Right atrium auricular region (tissue), 2 donors: Measurements from ENCODE around the gene NTN3. TPM values are rescaled to one million over a fixed set of nuclear protein-coding genes. Genes with fewer than 3 reads are reported as not detected.

ENCODE experiments used
- DNase-seq: peaks from one replicate; pipeline ENCODE4 v3.0.0-alpha.2; 2019; ENCODE audit warnings: low spot score
- H3K27ac ChIP-seq, 2 donors: fragments of 200-600 bp; sonication (generic); 1 replicate in 1 of 2; 2 replicates in 1 of 2; pipeline ENCODE4 v1.5.1; 2016 to 2019
- H3K27me3 ChIP-seq, 2 donors: fragments of 200-600 bp; sonication (generic); one replicate each; pipeline versions ENCODE4 v1.5.1 to v1.6.0; 2017 to 2019
- H3K36me3 ChIP-seq: fragments of 200-600 bp; sonication (generic); one replicate; pipeline ENCODE4 v1.5.1; 2016
- H3K4me1 ChIP-seq, 2 donors: fragments of 200-600 bp; sonication (generic); one replicate each; pipeline versions ENCODE4 v1.5.1 to v1.6.0; 2017 to 2019
- H3K4me3 ChIP-seq, 2 donors: fragments of 200-600 bp; sonication (generic); 1 replicate in 1 of 2; 2 replicates in 1 of 2; pipeline ENCODE4 v1.5.1; 2017 to 2019; ENCODE audit warnings: mild to moderate bottlenecking in 1 of 2, moderate library complexity in 1 of 2
- H3K9me3 ChIP-seq, 2 donors: fragments of 200-600 bp; sonication (generic); one replicate each; pipeline ENCODE4 v1.5.1; 2019
- total RNA-seq, 2 donors: library from RNA; depleted of rRNA; stranded (reverse); fragments of >200 nt; gene quantifications; one replicate each; pipeline ENCODE4 v1.1.0, GENCODE V29; 2016
- TF ChIP-seq, protein P1 (sequence below), 2 donors: fragments of 200-600 bp; sonication (generic); IDR thresholded peaks; one replicate each; pipeline ENCODE4 v1.5.1; 2019; ENCODE audit warnings: antibody characterized with exemption in 2 of 2

The NTN3 gene
- total RNA-seq, 2 donors from 2014 or later = 0.22 to 0.51 TPM

DNA sequence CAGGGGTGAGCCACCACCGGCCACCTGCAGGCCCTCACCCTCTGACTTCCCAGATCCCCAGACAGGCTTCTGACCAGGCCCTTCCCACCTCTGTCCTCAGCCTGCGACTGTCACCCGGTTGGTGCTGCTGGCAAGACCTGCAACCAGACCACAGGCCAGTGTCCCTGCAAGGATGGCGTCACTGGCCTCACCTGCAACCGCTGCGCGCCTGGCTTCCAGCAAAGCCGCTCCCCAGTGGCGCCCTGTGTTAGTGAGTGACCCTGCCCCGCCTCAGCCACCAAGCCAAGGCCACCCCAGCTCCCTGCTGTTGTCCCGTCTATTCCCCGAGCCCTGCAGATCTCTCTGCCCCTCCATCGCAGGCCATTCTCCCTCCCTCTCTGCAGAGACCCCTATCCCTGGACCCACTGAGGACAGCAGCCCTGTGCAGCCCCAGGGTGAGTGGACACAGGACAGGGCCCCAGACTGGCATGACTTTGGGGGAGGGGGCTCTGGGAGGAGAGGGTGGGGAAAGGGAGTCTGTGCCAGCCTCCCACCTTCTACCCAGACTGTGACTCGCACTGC is 1.9 kb downstream of the NTN3 start:
- peaks cover 0 to 71% of the 10 kb centered on the region in 2 donors for H3K4me1 ChIP-seq
- no peaks in the 10 kb centered on the region for H3K36me3 ChIP-seq
- H3K27me3 ChIP-seq = peaks cover 2 to 6% of the 10 kb centered on the region in 2 donors
- DNase-seq = no peak
- no peak overlapping the region for H3K27ac ChIP-seq
- H3K9me3 ChIP-seq = no peaks in the 10 kb centered on the region
- TF ChIP-seq, protein P1, sequence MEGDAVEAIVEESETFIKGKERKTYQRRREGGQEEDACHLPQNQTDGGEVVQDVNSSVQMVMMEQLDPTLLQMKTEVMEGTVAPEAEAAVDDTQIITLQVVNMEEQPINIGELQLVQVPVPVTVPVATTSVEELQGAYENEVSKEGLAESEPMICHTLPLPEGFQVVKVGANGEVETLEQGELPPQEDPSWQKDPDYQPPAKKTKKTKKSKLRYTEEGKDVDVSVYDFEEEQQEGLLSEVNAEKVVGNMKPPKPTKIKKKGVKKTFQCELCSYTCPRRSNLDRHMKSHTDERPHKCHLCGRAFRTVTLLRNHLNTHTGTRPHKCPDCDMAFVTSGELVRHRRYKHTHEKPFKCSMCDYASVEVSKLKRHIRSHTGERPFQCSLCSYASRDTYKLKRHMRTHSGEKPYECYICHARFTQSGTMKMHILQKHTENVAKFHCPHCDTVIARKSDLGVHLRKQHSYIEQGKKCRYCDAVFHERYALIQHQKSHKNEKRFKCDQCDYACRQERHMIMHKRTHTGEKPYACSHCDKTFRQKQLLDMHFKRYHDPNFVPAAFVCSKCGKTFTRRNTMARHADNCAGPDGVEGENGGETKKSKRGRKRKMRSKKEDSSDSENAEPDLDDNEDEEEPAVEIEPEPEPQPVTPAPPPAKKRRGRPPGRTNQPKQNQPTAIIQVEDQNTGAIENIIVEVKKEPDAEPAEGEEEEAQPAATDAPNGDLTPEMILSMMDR (IDR thresholded peaks at IDR 0.05) = no peak
- no peak overlapping the region for H3K4me3 ChIP-seq

DNA sequence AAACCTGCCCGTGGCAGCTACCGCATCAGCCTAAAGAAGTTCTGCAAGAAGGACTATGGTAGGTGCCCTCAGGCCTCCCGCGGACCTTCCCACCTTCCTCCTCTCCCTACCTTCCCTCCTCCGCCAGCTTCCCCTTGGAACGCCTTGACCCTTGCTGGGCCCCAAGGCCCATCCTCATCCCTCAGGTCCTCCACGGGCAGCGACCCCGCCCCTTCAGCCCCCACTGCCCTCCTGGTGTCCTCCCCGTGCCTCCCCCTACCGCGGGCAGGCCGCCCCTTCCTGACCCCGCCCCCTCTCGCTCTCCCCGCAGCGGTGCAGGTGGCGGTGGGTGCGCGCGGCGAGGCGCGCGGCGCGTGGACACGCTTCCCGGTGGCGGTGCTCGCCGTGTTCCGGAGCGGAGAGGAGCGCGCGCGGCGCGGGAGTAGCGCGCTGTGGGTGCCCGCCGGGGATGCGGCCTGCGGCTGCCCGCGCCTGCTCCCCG is 2.4 kb downstream of the NTN3 start:
- Histone ChIP-seq H3K36me3 (no peaks in the 10 kb centered on the region), H3K9me3 (no peaks in the 10 kb centered on the region), H3K27ac (no peak overlapping the region), H3K4me1 (peaks cover 0 to 66% of the 10 kb centered on the region in 2 donors), H3K4me3 (peak overlapping the region; percentile 15 to 83), H3K27me3 (peaks cover 2 to 6% of the 10 kb centered on the region in 2 donors)
- DNase-seq = no peak
- TF ChIP-seq, protein P1 (IDR thresholded peaks at IDR 0.05) = no peak

DNA sequence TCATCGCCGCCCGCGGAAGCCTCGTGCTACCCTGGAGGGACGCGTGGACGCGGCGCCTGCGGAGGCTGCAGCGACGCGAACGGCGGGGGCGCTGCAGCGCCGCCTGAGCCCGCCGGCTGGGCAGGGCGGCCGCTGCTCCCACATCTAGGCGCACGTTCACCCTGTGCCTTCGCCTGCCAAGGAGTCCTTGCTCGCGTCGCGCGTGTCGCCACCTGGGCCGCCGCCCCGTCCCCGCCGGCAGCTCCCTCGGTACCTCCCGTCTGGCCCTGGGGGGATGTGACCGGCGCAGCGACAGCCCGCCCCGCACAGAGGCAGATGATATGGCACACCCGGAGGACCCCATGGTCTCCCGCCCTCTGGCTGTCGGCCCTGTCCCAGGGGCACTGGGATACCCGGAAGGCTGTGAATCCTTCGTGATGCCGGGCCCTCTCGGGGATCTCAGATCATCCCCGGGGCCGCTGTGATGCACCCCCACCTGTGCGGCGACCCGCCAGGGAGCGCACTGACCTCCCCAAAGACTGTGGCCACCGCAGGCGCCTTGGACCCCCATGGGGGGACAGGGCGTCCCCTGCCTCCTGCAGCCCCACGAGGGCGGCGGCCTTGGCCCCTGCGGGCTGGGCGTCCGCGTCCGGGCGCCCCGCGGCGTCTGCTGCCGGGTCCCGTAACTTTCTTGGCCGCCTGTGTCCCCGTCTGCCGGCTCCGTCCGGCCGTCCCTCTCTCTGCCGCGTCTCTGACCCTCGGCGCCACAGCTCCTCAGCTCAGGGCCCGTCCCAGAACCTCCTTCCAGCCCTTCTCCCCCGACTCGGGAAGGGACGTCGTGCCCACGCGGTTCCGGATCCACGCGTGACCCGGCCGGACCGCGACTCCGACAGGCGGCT is 3.1 kb downstream of the NTN3 start:
- Histone ChIP-seq H3K27me3 (peaks cover 2 to 6% of the 10 kb centered on the region in 2 donors), H3K36me3 (no peaks in the 10 kb centered on the region), H3K9me3 (no peaks in the 10 kb centered on the region), H3K27ac (peak overlapping the region; percentile 93 to 97), H3K4me3 (peak overlapping the region; percentile 82 to 83), H3K4me1 (peaks cover 0 to 58% of the 10 kb centered on the region in 2 donors)
- DNase-seq = no peak
- TF ChIP-seq, protein P1 (IDR thresholded peaks at IDR 0.05) = peak; percentile 42 to 64

DNA sequence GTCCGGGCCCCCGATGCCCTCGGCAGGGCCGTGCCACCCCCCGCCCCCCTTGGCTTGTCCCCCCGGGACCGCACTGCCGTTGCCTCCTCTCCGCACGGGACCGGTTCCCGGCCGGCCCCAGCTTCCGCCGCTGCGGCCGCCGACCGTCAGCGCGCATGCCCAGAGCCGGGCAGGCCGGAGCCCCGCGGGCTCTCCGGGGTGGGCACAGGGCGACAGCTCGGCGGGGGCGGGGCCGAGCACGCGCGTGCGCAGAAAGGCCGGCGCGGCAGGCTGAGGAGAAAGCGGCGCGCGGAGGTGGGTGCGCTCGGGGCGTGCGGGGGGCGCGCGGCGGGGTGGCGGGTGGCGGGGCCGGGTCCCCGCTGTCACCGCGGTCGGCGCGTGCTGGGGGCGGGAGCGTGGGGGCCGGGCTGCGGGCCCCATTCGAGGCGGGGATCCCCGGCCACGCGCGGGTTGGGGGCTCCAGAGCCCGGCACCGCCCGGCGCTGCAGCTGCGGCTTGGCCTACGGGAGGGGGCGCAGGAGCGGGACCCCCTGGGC is 3.8 kb downstream of the NTN3 start, which contains the start of gene TBC1D24:
Gene TBC1D24 (plus strand): TSS at position 251 of the 536 bp plus-strand sequence. CDS start 21,022 bp downstream, outside the sequence.
- TF ChIP-seq, protein P1 (IDR thresholded peaks at IDR 0.05) = no peak
- DNase-seq = peak; percentile 80
- Histone ChIP-seq H3K36me3 (no peaks in the 10 kb centered on the region), H3K4me1 (peaks cover 0 to 51% of the 10 kb centered on the region in 2 donors), H3K27me3 (peaks cover 2 to 6% of the 10 kb centered on the region in 2 donors), H3K9me3 (no peaks in the 10 kb centered on the region), H3K4me3 (peak within 1 kb of the TSS; percentile 82 to 83), H3K27ac (peak within 1 kb of the TSS; percentile 93 to 97)

DNA sequence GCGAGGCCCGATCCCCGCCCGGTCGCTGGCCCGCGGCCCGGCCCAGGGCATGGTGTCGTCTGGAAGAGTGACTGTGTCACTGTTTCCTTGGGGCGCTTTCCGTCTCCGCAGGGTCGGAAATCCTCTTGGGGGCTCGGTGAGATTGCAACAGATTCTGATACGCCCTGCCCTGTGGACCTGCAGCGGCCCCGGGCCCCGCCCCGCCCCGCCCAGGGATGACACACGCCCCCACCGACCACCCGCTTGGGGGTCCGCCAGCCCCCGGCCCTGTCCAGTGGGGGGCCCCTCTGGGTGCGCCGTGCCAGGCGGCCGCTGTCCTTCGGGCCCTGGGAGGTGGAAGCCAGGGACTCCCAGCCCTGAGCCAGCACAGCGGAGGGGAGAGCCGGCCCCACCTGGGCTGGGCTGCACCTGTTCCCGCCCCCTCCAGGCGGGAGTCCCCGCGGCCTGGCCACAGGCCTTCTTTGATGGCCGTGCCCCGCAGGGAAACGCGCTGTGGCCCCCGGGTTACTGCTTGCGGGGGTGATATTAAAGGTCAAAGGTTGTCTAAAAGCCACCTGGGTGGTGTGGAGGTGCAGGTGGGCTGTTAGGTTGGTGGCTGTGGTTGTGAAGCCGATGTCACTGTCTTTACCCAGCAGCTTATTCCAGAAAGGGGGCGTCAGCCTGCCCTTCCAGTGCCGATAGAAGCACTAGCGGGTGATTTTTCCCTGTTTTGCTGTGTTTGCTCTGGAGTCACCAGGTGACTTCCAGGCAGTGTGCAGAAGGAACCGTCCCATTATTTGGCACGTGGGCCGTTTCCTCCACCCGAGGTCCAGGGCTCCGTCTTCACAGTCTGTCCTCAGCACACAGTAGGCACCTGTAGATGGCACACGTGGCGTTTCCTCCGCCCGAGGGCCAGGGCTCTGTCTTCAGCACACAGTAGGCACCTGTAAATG is 4.6 kb downstream of the NTN3 start:
- H3K27me3 ChIP-seq = peaks cover 2 to 6% of the 10 kb centered on the region in 2 donors
- peak overlapping the region; percentile 82 to 83 for H3K4me3 ChIP-seq
- H3K27ac ChIP-seq = peak overlapping the region; percentile 29 to 44
- peaks cover 0 to 44% of the 10 kb centered on the region in 2 donors for H3K4me1 ChIP-seq
- TF ChIP-seq, protein P1 (IDR thresholded peaks at IDR 0.05) = no peak
- H3K36me3 ChIP-seq = no peaks in the 10 kb centered on the region
- H3K9me3 ChIP-seq = no peaks in the 10 kb centered on the region
- no peak for DNase-seq
